ENCODE results near the gene BACH2. TPM values are rescaled to one million over a fixed set of nuclear protein-coding genes. Genes with fewer than 3 reads are reported as not detected.

The BACH2 gene
- total and polyA plus RNA-seq, 10 of the 15 experiments (the other 5 are each of a cell fraction or from before 2014, with no cell fraction given), result 0.03 to 0.28 (median 0.04) TPM; not detected in 3

GRCh38 chr6:90256698-90257485 lies 39.8 kb downstream of the BACH2 start:
- ATAC-seq (no peak), FAIRE-seq (no peak), DNase-seq (ENCODE audit: low read depth, low spot score) (no peak)
- no peaks in the 10 kb centered on the region for H3K79me2 ChIP-seq (ENCODE audit: control insufficient read depth, insufficient read depth, low read length)
- CTCF ChIA-PET, result no interaction called here
- no peaks in the 10 kb centered on the region for H3K4me1 ChIP-seq (ENCODE audit: control insufficient read depth, insufficient read depth, low read length)
- POLR2A ChIA-PET, result no interaction called here
- no peak overlapping the region for H3K4me2 ChIP-seq (ENCODE audit: control insufficient read depth, insufficient read depth)
- no peaks in the 10 kb centered on the region for H4K20me1 ChIP-seq (ENCODE audit: control insufficient read depth, insufficient read depth)
- no peak overlapping the region for H2AFZ ChIP-seq (ENCODE audit: control insufficient read depth, low read depth, low read length)
- BruUV-seq (replicated peaks), result no TSS peak
- no peaks in the 10 kb centered on the region for H3K9me3 ChIP-seq (replicated peaks; ENCODE audit: control insufficient read depth, insufficient read depth, low read length)
- no peaks in the 10 kb centered on the region for H3K36me3 ChIP-seq (ENCODE audit: control insufficient read depth in 2 of 2, insufficient read depth in 2 of 2, low read length in 1 of 2)
- SMC1A ChIA-PET (ENCODE audit: uncharacterized antibody, unreplicated experiment), result no interaction called here
- no peaks in the 10 kb centered on the region; a peak in 1 of 4 replicates for H3K27me3 ChIP-seq (replicated peaks in 1 of 2; ENCODE audit: control insufficient read depth in 2 of 2, insufficient read depth in 2 of 2, low read length in 1 of 2)
- no peak overlapping the region for H3K9ac ChIP-seq (ENCODE audit: control insufficient read depth, insufficient read depth, low read length)
- intact Hi-C loops (cut with micrococcal nuclease; ENCODE audit: unreplicated experiment), result no loop called here
- no peak overlapping the region for H3K27ac ChIP-seq (ENCODE audit: control insufficient read depth, insufficient read depth)
- 29% methylated on average over 4 of the region's 4 CpGs for WGBS (ENCODE audit: insufficient coverage, insufficient replicate concordance, low lambda C conversion rate, missing lambda C conversion rate)
- no peak for TF ChIP-seq GATAD2B (conservative IDR thresholded peaks at IDR 0.05; ENCODE audit: low read depth)
- TF ChIP-seq BCL3 (IDR thresholded peaks at IDR 0.05; ENCODE audit: borderline replicate concordance, insufficient read depth, low read depth, low read length, poor library complexity, severe bottlenecking), result no peak
- no peak for TF ChIP-seq FOXM1 (IDR thresholded peaks at IDR 0.05; ENCODE audit: low read depth, low read length)
- no peak for TF ChIP-seq BRCA1 (IDR thresholded peaks at IDR 0.05; ENCODE audit: low read depth, low read length)
- no peak for TF ChIP-seq IRF4 (IDR thresholded peaks at IDR 0.05; ENCODE audit: low read depth, low read length)
- TF ChIP-seq STAT3 (IDR thresholded peaks at IDR 0.05; ENCODE audit: low read depth, low read length), result no peak
- TF ChIP-seq, protein P1, sequence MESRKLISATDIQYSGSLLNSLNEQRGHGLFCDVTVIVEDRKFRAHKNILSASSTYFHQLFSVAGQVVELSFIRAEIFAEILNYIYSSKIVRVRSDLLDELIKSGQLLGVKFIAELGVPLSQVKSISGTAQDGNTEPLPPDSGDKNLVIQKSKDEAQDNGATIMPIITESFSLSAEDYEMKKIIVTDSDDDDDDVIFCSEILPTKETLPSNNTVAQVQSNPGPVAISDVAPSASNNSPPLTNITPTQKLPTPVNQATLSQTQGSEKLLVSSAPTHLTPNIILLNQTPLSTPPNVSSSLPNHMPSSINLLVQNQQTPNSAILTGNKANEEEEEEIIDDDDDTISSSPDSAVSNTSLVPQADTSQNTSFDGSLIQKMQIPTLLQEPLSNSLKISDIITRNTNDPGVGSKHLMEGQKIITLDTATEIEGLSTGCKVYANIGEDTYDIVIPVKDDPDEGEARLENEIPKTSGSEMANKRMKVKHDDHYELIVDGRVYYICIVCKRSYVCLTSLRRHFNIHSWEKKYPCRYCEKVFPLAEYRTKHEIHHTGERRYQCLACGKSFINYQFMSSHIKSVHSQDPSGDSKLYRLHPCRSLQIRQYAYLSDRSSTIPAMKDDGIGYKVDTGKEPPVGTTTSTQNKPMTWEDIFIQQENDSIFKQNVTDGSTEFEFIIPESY (IDR thresholded peaks at IDR 0.05), result no peak
- no peak for TF ChIP-seq RELB (IDR thresholded peaks at IDR 0.05; ENCODE audit: low read depth)
- no peak for TF ChIP-seq KLF5 (IDR thresholded peaks at IDR 0.05; ENCODE audit: partially characterized antibody)
- TF ChIP-seq ATF3 (IDR thresholded peaks at IDR 0.05; ENCODE audit: borderline replicate concordance, extremely low read depth, low read depth, low read length), result no peak
- no peak for TF ChIP-seq RUNX3 (IDR thresholded peaks at IDR 0.05; ENCODE audit: low read length)
- no peak for TF ChIP-seq CBFB (IDR thresholded peaks at IDR 0.05; ENCODE audit: low read depth)
- no peak for TF ChIP-seq ZNF207 (IDR thresholded peaks at IDR 0.05; ENCODE audit: borderline replicate concordance)
- TF ChIP-seq NR2C2 (IDR thresholded peaks at IDR 0.05; ENCODE audit: borderline replicate concordance, control insufficient read depth, insufficient read length, low read depth), result no peak
- no peak for TF ChIP-seq SMAD5 (IDR thresholded peaks at IDR 0.05; ENCODE audit: low read depth)
- no peak for TF ChIP-seq ZBED1 (IDR thresholded peaks at IDR 0.05; ENCODE audit: borderline replicate concordance)
- RAD21 ChIA-PET (ENCODE audit: unreplicated experiment), result no interaction called here
- in situ Hi-C loops (cut with MboI), result no loop called here
- H3K4me3 ChIP-seq, result no peak overlapping the region
